UCSD-AML1 (cell line): ENCODE results near the gene ROBO1.

Experiments
- DNase-seq: peaks from one replicate; lab custom pipeline; 2025; ENCODE audit not compliant: unreplicated experiment; lab: John Stamatoyannopoulos, UW

Gene ROBO1

DNA sequence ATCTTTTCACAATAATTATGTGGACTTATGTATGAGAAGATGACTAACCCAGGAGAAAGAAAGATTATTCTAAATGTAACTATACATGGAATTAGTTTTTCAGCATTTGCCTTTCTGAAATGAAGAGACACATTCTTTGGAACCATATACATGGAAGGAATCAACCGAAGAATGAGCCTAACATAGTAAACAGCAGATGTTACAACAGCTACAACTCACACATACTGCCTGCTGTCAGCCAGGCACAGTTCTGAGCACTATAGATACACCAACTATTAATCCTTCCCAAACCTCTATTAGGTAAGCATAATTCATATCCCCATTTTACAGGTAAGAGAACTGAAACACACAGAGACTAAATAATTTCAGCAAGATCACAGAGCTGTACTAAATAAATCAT, 840.0 kb downstream of the ROBO1 start:
- no peak for DNase-seq

DNA sequence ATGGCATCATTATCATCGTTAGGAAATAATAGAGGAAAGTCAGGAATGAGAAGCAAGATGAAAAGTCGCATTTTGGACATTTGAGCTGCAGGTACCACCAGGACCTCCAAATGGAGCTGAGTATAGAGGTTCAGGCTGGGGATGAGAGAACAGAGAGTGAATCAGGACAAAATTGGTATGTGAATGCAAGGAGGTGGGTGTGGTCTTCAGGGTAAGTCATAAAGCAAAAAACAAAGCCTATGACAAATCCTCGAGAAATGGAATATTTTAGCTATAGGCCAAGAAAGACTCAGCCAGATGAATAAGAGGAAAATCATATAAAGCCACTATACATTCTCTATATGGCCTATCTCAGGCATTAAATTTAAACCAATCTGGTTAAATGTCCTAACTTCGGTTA, 841.3 kb downstream of the ROBO1 start:
- no peak for DNase-seq

DNA sequence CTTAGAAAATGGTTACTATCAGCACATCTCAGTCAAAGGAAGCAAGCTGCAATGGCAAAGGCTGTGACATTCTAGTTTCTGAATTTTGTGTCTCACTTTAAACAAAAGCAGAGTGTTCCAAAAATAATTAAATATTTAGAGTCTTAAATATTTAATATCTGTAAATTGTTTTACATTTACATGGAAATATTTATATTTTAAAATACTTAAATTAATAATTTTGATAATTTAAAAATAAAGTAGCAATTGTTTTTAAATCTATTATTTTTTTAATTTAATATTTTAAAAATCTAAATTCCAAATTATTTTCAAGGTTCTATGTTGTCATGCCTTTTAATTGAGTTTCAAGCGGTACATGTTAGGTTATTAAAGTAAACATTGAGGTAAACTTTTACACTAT, 843.1 kb downstream of the ROBO1 start:
- no peak for DNase-seq

DNA sequence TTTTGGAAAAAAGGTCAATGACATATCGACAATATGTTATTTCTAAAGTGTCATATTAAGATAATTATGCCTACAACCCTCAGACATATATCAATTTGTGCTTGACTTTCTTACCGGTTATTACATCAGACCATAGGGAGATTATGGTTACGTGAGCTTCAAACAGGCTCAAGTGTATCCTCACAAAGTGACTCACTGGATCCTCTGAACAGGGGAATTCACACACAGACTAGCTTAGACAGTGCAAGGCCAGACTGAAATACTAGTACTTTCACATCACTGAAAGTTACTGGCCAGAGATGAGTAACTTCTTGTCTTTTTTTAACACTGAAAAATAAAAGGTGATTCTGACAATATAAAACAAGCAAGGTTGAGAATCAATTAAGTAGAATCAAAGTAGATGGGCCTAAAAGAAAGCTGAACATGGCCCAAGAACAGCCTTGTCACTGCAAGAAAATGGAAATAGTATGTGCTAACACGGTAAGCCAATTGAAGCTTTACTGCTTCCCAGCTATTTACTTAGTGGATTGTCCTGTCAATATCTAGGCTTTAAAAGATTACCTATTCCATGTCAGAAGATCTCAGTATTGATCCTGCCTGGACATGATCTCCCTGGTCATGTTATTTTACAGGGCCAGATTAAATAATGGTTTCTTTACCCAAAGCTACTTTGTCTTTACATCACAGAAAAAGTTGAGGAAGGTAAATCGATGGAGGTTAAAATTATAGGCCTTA, 848.6 kb downstream of the ROBO1 start:
- no peak for DNase-seq

DNA sequence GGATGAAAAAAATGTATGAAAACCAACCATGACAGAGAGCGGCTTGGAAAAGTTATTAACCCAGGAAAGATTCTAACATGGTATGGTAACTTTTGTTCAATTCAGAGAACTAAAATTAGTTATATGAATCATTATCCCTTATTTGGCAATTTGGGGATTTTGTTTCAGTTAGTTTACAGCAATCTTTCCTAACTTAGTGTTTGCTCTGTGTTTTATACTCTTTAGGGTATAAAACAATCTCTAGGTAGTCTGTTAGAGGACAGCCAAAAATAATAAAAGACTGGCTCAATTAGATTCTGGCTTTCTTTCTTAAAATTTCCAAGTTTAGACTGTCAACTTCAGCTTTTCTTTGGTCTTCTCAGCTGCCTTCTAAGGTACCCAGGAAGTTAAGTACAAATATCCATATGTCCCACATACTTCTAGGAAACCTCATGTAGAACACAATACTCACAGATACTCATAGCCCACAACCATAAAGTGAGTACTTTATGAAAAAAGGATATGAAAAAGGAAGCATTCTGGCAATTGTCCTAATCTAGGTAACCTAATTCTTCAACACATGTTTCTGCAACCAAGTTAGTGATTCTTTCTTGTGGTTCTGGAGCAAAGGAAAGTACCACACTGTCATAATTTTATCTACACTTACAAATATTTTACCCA, 849.3 kb downstream of the ROBO1 start:
- no peak for DNase-seq

DNA sequence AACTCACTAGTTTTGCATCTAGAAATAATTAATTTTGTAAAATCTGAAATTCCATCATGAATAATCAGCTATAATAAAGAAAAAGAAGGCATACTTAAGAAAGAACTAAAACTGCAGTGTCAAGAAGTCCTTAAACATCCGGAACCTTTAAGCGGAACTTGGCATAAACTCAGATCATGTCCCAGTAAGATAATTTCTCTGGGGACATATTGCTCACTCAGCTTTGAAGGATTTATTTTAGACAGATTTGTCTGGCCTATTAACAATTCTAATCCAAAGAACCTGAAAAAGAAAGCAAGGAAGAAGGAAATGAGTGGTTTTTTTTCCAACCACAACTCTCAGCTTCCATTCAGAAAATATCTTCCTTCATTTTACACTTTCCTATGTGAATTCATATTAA, 850.3 kb downstream of the ROBO1 start:
- DNase-seq = no peak

DNA sequence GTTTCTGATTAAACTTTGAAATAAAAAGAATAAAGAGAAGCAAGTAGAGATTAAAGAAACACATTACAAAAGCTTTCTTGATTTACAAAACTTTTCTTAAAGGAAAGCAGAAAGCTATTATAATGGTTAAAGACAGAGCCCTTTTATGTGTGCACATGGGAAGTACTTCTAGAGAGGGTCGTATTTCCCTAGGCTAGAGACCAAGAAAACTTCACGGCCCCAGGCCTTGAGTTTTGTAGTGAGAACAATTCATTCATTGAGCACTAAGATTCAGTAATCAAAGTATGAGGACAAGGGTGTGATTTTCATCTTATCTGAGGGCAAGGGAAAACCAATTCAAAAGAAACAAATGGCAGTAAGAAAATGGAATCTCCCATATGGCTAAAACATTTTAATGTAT, 854.1 kb downstream of the ROBO1 start:
- DNase-seq = no peak

DNA sequence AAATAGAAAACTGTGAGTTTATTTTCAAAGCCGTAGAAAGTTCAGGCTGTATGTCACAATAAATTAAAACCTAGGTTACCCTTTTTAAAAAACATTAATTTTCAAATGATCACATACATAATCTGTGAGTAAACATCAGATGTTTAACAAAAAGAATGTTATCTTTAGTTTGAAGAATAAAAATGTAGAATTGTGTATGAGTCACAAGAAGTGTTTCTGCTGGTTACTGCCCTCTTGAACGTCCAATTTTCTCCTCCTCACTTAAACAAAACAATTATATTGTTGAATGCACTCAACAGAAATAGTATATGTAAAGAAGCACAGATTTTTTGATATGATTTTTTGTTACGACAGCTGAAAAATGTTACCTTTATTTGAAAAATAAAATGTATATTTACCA, 855.1 kb downstream of the ROBO1 start:
- DNase-seq = no peak

DNA sequence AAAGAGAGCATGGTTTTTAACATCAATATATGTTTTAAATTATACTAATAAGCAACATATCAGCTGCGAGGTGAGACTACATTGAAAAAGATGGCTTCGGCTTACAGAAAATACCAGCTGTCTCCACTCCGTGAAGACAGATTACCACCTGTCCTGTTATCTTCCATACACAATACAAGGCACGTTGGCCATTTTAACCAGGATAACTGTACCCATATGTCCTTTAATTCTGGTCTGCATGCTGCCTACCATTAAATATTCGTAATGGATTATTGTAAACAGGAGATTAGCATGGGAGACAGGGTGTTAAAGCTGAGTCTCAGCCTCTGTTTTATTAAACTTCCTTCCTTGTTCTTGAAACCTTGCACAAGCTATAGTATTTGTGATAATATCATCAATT, 855.5 kb downstream of the ROBO1 start:
- DNase-seq = no peak

DNA sequence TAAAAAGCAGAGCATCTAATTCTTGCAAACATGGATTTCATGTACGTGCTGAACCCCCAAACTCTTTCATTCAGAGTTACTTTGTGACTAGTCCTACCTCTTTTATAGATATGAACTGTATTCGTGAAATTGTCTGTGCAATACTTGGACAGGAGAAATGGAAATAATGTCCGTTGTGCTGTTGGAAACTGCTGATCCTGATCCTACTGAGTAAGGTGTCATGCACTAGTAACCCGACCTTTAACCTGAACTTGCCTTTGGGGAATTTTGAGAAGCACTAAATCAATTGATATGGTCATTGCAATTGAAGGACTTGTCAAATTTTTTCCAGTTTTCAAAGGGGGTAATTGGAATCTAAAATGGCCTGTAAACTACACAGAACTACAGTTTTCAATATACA, 856.4 kb downstream of the ROBO1 start:
- no peak for DNase-seq

DNA sequence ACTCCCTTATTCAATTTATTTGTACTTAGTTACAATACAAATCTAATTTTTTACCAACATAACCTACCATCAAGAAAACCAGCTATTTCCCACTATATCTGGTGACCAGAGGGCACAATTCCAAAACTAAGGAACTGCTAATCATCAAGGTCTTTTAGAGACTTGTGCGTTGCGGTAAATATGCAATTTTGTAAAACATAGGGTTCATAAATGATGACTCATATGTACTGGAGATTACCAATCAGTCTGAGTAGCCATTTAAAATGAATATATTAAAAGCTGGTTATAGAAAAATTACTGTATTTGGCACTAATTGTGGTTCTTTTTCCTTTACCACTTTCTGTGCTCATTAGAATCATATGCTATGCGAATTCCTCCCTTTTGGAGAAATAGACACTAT, 859.6 kb downstream of the ROBO1 start:
- DNase-seq = no peak

DNA sequence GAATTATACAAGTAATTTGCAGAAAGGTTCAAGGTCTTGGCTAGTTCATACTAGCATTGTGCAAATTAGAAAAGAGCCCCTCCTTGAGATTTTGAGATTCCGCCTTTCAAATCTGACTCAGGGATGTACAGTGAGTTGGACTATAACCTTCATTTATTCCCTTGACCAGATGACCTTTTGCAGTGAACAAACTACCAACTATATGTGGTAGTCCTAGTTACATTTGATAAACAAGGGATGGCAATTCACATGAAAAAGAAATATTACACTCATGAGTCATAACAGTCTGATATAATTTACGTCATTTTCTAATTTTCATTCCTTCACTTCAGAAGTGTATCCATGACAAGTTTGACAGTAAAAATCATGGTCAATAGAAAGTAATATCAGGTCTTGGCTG, 860.4 kb downstream of the ROBO1 start:
- no peak for DNase-seq

DNA sequence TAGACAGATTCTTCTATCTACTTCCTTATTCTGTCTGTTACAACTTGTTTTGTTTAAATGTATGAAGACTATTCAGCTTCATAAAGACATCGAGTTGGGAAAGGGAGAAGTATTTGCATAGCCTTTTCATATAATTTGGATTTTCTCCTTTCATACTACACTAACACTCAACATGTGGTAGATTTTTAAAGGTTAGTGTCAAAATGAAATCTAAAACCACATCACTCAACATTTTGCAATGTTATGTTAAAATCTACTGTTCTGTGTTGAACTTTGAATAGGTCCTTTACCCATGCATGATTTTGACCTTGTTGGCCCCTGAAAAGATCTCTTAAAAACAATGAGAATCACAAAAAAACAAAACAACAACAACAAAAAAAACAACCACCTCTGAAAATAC, 860.9 kb downstream of the ROBO1 start:
- DNase-seq = no peak

DNA sequence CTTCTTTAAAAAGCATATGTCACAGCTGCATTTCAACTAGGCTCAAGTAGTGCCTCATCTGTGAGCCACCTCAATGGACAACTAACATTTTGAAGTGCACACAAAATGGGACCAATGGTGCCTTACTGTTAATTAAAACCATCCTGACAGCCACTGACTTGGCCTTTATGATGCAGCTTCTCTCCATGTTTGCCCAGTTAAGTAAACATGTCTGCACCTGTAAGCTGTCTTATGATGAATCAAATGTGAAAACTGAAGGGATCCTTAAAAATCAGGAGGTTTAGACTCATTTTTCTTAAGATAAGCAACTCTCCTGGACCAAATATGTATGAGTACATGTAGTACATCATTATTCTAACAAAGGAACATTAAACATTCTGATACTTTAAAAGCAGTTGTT, 861.6 kb downstream of the ROBO1 start:
- DNase-seq = no peak

DNA sequence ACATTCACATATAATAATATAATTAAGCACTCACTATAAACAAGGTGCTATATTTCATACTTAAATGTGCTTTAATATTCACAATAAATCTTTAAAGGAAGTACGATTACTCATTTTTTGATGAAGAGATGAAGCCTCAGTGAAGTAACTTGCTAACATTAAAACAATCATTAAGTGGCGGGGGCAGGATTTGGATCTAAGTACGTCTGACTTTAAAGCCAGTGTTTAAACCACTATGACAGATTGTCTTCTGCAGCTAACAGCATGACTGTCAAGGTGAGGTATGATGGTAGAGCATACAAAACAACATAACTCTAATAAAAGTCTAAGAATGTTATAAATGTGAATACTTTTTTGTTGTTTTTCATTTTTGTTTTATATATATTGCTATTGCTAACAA, 862.1 kb downstream of the ROBO1 start:
- DNase-seq = no peak

DNA sequence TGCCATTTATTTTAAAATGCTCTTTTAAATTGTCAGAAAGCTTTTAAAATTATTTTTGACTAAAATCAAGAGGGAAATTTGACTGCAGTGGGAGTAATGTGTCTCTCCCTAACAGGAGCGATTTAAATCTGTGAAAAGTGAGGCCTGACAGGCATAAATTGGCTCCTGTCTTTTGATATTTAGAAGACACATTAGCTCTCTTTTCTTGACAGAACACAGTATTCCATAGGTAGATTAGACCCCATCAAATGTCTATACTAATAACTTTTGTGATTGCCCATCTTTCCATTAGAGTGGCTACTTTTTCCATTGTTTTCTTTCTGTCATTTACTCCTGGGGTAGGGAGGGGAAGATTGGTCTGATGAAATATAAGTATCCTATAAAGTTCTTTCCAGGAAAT, 866.3 kb downstream of the ROBO1 start:
- no peak for DNase-seq

DNA sequence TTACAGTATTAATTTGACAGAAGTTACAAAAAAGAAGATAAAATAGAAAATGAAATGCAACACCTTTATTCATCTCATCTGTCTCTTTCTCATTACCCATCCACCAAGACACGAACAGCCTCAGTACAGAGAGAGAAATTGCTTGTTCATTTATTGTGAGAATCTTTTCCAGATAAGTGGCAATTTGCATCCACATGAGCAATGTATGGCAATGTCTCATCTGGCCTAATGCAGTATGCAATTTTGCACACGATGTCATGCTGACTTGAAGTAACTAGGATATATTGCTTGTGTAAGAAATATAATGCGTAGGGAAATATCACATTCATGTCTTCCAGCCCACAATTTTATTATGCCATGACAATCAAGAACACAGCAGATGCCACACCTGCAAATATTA, 866.9 kb downstream of the ROBO1 start:
- no peak for DNase-seq

DNA sequence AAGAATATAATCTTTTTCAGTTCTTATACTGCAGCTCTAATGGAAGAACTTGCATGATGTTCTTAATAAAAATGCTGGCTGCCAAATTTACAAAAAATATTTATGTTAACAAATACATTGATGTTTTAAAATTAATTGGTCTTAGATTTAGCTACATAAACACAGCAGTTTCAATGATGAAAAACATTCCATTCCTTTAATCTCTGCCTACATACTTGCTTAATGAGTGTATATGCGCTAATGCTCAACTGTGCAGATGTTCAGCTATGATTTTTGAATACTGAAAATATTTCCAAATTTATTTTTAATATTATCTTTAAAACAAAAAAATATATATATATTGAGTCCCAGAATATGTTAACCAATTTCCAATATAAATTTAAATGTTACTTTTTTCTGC, 867.4 kb downstream of the ROBO1 start:
- DNase-seq = no peak

DNA sequence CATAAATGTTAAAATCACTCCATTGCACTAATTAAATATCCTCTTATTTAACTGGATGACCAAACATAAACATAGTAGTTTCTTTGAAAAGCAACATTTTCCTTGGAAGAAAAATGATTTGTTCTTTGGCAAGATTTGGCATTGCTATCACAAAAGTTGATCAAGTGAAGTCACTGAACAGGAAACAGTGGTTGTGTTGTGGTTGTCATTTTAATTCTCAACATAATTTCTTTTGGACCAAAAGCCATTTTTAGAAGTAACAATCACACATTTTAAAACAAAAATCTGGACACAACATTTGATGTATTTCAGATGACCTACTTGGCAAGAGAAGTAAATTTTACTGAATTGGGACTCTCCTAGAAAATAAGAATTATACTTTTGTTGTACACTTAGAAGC, 872.3 kb downstream of the ROBO1 start:
- DNase-seq = no peak

DNA sequence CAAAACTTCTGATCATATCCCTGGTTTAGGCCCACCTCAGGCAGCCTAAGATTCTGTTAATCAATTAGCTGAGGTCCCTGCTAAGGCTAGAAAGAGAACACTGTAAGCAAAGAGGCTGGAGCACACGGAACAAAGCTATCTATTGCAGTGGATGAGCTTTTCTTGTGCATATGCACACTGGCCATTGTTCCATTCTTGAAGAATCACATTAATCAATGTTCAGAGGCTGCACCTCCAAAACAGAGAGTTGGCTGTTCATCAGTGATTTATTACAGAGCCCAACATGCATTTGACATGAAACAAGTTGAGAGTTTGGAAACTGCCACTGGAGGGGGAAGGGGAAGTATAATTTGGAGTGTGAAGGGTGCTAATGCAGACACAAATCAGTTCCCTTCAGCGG, 873.0 kb downstream of the ROBO1 start:
- DNase-seq = no peak

DNA sequence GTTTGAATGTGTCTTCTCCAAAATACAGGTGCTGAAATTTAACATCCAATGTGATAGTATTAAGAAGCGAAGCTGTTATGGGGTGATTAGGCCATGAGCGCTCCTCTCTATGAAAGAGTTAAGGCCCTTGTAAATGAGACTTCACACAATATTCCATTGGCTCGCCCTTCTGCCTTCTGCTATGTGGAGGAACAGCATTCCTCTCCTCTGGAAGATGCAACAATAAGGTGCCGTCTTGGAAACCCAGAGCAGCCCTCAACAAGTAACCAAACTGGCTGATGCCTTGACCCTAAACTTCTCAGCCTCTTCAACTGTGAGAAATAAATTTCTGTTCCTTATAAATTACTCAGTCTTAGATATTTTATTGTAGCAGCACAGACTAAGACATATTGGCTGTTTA, 874.6 kb downstream of the ROBO1 start:
- no peak for DNase-seq

DNA sequence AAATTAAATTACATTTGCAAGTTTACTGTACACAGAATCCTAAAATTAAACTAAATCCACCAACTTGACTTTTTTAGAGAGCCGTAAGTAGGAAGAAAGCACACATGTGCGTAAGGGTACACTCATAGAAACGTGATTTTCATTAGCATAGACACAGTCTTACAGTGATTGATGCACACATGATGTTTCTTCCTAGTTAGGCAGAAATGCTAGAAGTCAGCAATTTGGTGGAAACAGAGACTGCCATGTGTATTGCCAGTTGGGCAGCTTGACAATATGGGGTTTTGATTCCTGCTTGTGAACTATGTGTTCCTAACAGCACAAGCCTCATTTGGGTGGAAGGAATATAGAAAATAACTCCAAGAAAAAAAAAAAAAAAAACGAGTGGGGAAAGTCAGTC, 878.5 kb downstream of the ROBO1 start:
- no peak for DNase-seq

DNA sequence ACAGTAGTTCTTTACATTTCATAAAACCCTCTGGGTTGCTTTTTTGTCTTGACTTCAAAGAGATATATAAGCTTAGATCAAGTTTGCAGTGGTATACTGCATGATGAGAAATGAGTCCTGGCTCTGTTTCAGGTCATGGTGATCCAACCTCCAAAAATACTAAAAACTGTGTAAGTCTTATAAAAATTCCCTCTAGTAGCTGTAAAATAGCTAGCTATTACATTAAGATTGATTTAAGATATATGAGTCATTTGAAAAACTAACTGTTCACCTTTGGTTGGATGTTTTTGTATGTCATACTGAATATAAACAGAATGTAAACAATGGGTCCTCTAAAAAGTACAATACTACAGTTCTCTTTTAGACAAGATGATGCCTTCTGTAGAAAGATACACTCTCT, 879.2 kb downstream of the ROBO1 start:
- no peak for DNase-seq
